ENCODE measurements around the gene ITIH4.

DNA sequence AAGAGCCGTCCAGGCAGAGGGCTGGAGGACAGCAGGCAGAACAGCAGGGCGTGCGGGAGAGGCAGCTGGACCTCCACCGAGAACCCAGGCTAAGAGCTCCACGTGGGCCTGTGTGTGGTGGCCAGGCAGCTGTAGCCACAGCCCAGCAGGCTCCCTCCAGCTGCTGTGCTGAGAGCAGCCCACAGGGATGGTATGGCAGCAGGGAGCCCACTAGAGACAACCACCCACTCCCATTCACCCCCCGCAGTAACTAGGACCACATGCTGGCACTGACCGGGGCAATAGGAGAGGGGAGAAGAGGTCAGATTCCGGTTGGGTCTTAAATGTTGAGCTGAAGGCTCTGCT is 29.9 kb upstream of the ITIH4 start:
- TF ChIP-seq, protein P1, sequence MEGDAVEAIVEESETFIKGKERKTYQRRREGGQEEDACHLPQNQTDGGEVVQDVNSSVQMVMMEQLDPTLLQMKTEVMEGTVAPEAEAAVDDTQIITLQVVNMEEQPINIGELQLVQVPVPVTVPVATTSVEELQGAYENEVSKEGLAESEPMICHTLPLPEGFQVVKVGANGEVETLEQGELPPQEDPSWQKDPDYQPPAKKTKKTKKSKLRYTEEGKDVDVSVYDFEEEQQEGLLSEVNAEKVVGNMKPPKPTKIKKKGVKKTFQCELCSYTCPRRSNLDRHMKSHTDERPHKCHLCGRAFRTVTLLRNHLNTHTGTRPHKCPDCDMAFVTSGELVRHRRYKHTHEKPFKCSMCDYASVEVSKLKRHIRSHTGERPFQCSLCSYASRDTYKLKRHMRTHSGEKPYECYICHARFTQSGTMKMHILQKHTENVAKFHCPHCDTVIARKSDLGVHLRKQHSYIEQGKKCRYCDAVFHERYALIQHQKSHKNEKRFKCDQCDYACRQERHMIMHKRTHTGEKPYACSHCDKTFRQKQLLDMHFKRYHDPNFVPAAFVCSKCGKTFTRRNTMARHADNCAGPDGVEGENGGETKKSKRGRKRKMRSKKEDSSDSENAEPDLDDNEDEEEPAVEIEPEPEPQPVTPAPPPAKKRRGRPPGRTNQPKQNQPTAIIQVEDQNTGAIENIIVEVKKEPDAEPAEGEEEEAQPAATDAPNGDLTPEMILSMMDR (conservative IDR thresholded peaks at IDR 0.05; ENCODE audit: low read depth, low read length): no peak
- TF ChIP-seq EZH2 (IDR thresholded peaks at IDR 0.05; ENCODE audit: borderline replicate concordance, low read depth, low read length, poor library complexity, severe bottlenecking): no peak
